ENCODE data around the gene PYGB.
"Not testable (repeated sequence)": the region's sequence is repeated elsewhere in the genome, so short reads cannot be mapped to it uniquely, and the experiment has no call there.

Gene PYGB

GRCh38 chr20:25310268-25310920 lies 62.5 kb downstream of the PYGB start:
- H3K4me1 Mint-ChIP-seq (ENCODE audit: low read depth), result peaks cover 69% of the 10 kb centered on the region
- H3K27ac Mint-ChIP-seq, result peak overlapping the region; percentile 96
- H3K9me3 Mint-ChIP-seq, result no peaks in the 10 kb centered on the region
- H3K36me3 Mint-ChIP-seq (ENCODE audit: low read depth), result peaks cover 62% of the 10 kb centered on the region
- intact Hi-C loops (cut with micrococcal nuclease), result loop anchor here (1.0 to 10.0 kb wide), 5 partner anchors 8 to 1666 kb away; partner anchors contain the start of gene ABHD12
- no peaks in the 10 kb centered on the region for H3K27me3 Mint-ChIP-seq
- peak overlapping the region; percentile 77 for H3K4me3 Mint-ChIP-seq

- Mint-ChIP-seq H3K4me1 (ENCODE audit: low read depth) (peaks cover 74% of the 10 kb centered on the region), H3K36me3 (ENCODE audit: low read depth) (peaks cover 66% of the 10 kb centered on the region), H3K27me3 (no peaks in the 10 kb centered on the region), H3K27ac (peak overlapping the region; percentile 96), H3K4me3 (peak overlapping the region; percentile 77), H3K9me3 (no peaks in the 10 kb centered on the region)
- intact Hi-C loops (cut with micrococcal nuclease), result loop anchor here (1.0 to 10.0 kb wide), 5 partner anchors 7 to 1666 kb away; partner anchors contain the start of gene ABHD12
Observed at GRCh38 chr20:25310921-25311728, 63.2 kb downstream of the PYGB start.

GRCh38 chr20:25312716-25313115 lies 64.8 kb downstream of the PYGB start:
- H3K4me1 Mint-ChIP-seq (ENCODE audit: low read depth), result peaks cover 77% of the 10 kb centered on the region
- H3K9me3 Mint-ChIP-seq, H3K27me3 Mint-ChIP-seq, H3K27ac Mint-ChIP-seq, H3K4me3 Mint-ChIP-seq: not testable (repeated sequence)
- intact Hi-C loops (cut with micrococcal nuclease), result loop anchor here (10.0 kb wide), 3 partner anchors 108 to 1668 kb away; no protein-coding TSS in a partner anchor
- peaks cover 67% of the 10 kb centered on the region for H3K36me3 Mint-ChIP-seq (ENCODE audit: low read depth)

GRCh38 chr20:25313593-25313992 lies 65.7 kb downstream of the PYGB start:
- Mint-ChIP-seq H3K27me3 (no peaks in the 10 kb centered on the region), H3K36me3 (ENCODE audit: low read depth) (peaks cover 61% of the 10 kb centered on the region), H3K4me1 (ENCODE audit: low read depth) (peaks cover 77% of the 10 kb centered on the region), H3K4me3 (no peak overlapping the region), H3K9me3 (no peaks in the 10 kb centered on the region), H3K27ac (no peak overlapping the region)
- intact Hi-C loops (cut with micrococcal nuclease), result loop anchor here (10.0 kb wide), 3 partner anchors 109 to 1669 kb away; no protein-coding TSS in a partner anchor

GRCh38 chr20:25314497-25315417 lies 66.9 kb downstream of the PYGB start:
- Mint-ChIP-seq H3K4me1 (ENCODE audit: low read depth) (peaks cover 77% of the 10 kb centered on the region), H3K36me3 (ENCODE audit: low read depth) (peaks cover 60% of the 10 kb centered on the region), H3K4me3 (no peak overlapping the region), H3K9me3 (no peaks in the 10 kb centered on the region), H3K27ac (peak overlapping the region; percentile 95), H3K27me3 (no peaks in the 10 kb centered on the region)
- intact Hi-C loops (cut with micrococcal nuclease), result loop anchor here (10.0 kb wide), 3 partner anchors 110 to 1670 kb away; no protein-coding TSS in a partner anchor

GRCh38 chr20:25315418-25316210 lies 67.7 kb downstream of the PYGB start:
- Mint-ChIP-seq H3K9me3 (no peaks in the 10 kb centered on the region), H3K4me1 (ENCODE audit: low read depth) (peaks cover 77% of the 10 kb centered on the region), H3K27me3 (no peaks in the 10 kb centered on the region), H3K4me3 (no peak overlapping the region), H3K36me3 (ENCODE audit: low read depth) (peaks cover 68% of the 10 kb centered on the region), H3K27ac (peak overlapping the region; percentile 95)
- intact Hi-C loops (cut with micrococcal nuclease), result loop anchor here (10.0 kb wide), 3 partner anchors 111 to 1671 kb away; no protein-coding TSS in a partner anchor

- Mint-ChIP-seq H3K27me3 (no peaks in the 10 kb centered on the region), H3K4me1 (ENCODE audit: low read depth) (peaks cover 77% of the 10 kb centered on the region), H3K9me3 (no peaks in the 10 kb centered on the region), H3K27ac (peak overlapping the region; percentile 95), H3K4me3 (no peak overlapping the region), H3K36me3 (ENCODE audit: low read depth) (peaks cover 78% of the 10 kb centered on the region)
- intact Hi-C loops (cut with micrococcal nuclease), result loop anchor here (10.0 kb wide), 3 partner anchors 112 to 1672 kb away; no protein-coding TSS in a partner anchor
Observed at GRCh38 chr20:25316506-25317190, 68.8 kb downstream of the PYGB start.

GRCh38 chr20:25317351-25318075 lies 69.6 kb downstream of the PYGB start:
- H3K9me3 Mint-ChIP-seq, result no peaks in the 10 kb centered on the region
- intact Hi-C loops (cut with micrococcal nuclease), result loop anchor here (1.0 to 10.0 kb wide), 4 partner anchors 7 to 1673 kb away; no protein-coding TSS in a partner anchor

GRCh38 chr20:25318471-25319240 lies 70.8 kb downstream of the PYGB start:
- intact Hi-C loops (cut with micrococcal nuclease), result loop anchor here (1.0 to 10.0 kb wide), 4 partner anchors 8 to 1674 kb away; no protein-coding TSS in a partner anchor
- Mint-ChIP-seq H3K4me3 (peak overlapping the region; percentile 42), H3K27ac (peak overlapping the region; percentile 95), H3K9me3 (no peaks in the 10 kb centered on the region), H3K27me3 (no peaks in the 10 kb centered on the region), H3K4me1 (ENCODE audit: low read depth) (peaks cover 87% of the 10 kb centered on the region), H3K36me3 (ENCODE audit: low read depth) (peaks cover 88% of the 10 kb centered on the region)

More at GRCh38 chr20:25317351-25318075, 69.6 kb downstream of the PYGB start:
- Mint-ChIP-seq H3K4me1 (ENCODE audit: low read depth) (peaks cover 75% of the 10 kb centered on the region), H3K27ac (peak overlapping the region; percentile 95), H3K4me3 (peak overlapping the region; percentile 41), H3K36me3 (ENCODE audit: low read depth) (peaks cover 78% of the 10 kb centered on the region), H3K27me3 (no peaks in the 10 kb centered on the region)

- H3K9me3 Mint-ChIP-seq, result no peaks in the 10 kb centered on the region
- H3K4me1 Mint-ChIP-seq (ENCODE audit: low read depth), result peaks cover 95% of the 10 kb centered on the region
- peak overlapping the region; percentile 95 for H3K27ac Mint-ChIP-seq
- peaks cover 86% of the 10 kb centered on the region for H3K36me3 Mint-ChIP-seq (ENCODE audit: low read depth)
- no peaks in the 10 kb centered on the region for H3K27me3 Mint-ChIP-seq
- intact Hi-C loops (cut with micrococcal nuclease), result loop anchor here (10.0 kb wide), 3 partner anchors 115 to 1675 kb away; no protein-coding TSS in a partner anchor
- peak overlapping the region; percentile 23 for H3K4me3 Mint-ChIP-seq
Observed at GRCh38 chr20:25319241-25320034, 71.6 kb downstream of the PYGB start.

Measured in dendritic cell treated with granulocyte-macrophage colony-stimulating factor and Interleukin-4, amounts not matched to agents 40 ng/mL and 50 ng/mL, for 4 days (primary cell).